Measurements from ENCODE around the gene TACSTD2.

Gene TACSTD2

GRCh38 chr1:58551186-58552140, 25.6 kb downstream of the TACSTD2 start:
- TF ChIP-seq GATA2 (IDR thresholded peaks at IDR 0.05; ENCODE audit: low read depth, low read length) (no peak), GATA3 (IDR thresholded peaks at IDR 0.05; ENCODE audit: low read depth, low read length) (no peak)

GRCh38 chr1:58548371-58548770, 28.7 kb downstream of the TACSTD2 start:
- TF ChIP-seq GATA3 (IDR thresholded peaks at IDR 0.05; ENCODE audit: low read depth, low read length) = no peak
- TF ChIP-seq GATA2 (IDR thresholded peaks at IDR 0.05; ENCODE audit: low read depth, low read length) = no peak

- no peak for TF ChIP-seq GATA2 (IDR thresholded peaks at IDR 0.05; ENCODE audit: low read depth, low read length)
- TF ChIP-seq GATA3 (IDR thresholded peaks at IDR 0.05; ENCODE audit: low read depth, low read length) = no peak
Measured at GRCh38 chr1:58546520-58547308, 30.3 kb downstream of the TACSTD2 start, which contains the start of gene OMA1. TSS of gene OMA1 (minus strand) at chr1:58546726. CDS start at chr1:58539294, 7,432 bp downstream.

DNA sequence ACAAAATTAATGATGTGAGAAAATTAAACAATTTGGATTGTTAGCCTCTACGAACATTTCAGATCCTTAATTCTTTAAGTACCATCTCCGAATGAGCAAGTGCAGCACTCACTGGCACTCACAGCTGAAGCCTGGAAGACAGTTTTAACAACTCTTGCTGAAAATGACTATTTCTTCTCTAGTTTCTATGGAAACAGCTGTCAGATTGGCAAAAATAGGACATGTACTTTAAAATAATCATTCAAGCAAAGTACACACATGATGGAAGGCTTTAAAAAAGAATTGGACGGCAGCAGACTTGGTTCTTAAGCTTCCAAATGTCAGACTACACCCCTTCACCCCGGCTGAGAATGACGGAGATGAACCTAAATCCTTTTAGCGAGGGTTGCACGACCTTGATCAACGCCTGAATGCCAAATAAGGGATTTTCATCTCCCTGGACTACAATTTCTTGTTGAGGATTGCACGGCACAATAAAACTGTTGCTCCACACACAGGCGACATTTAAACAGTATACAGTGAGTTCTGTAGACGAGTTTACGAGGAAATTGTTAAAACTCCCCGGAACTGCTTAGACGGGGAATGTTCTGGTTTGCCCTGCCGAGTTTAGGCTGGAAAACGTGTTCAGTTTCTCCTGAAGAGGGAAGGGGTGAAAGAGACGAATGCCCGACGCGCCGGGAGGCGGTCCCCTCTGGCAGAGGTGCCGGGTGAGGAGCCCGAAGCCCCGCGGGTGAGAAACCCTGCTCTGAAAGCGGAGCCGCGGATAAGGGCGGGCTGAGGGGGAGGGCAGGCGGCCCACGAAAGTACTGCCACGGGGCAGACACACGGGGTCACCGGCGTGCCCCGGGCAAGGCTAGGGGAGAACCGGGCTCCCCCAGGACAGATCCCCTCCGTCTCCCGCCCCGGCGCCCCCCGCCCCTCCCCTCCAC, 31.2 kb downstream of the TACSTD2 start:
- no peak for TF ChIP-seq GATA3 (IDR thresholded peaks at IDR 0.05; ENCODE audit: low read depth, low read length)

DNA sequence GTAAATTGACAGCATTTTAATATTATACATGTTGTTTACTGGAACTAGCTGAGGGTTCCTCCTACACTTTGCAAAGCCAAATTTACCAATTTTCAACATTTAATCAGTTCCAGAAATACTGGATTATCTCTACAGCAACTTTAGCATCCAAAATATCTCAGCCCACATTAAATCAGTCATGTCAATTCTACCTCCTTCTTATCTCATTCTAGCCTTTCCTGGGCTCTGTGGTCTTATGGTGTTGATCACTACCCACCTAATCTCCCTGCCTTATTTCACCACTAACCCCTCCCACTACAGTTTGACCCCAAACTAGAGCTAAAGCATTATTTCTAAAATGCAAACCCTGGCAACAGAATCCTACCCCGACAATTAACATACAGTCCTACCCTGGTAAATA, 33.8 kb downstream of the TACSTD2 start:
- no peak for TF ChIP-seq GATA3 (IDR thresholded peaks at IDR 0.05; ENCODE audit: low read depth, low read length)
- TF ChIP-seq GATA2 (IDR thresholded peaks at IDR 0.05; ENCODE audit: low read depth, low read length) = no peak

DNA sequence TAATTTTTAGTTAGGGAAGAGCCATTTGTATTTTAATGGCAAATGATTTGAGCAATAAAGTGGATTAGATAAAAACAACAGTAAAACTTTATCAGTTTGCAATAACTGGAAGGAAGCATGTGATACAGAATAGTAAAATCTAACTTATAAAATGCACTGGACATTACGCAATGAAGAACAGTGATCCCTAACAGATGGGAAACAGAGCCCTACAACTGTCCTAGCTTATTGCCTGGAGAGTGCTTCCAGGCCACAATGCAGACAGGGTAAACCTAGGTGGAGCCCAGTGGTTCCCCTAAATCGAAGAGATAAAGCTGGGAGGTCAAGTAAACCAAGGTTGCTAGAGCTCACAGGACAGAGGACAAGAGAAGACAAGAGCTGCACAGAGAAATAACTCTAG, 37.5 kb downstream of the TACSTD2 start:
- TF ChIP-seq GATA3 (IDR thresholded peaks at IDR 0.05; ENCODE audit: low read depth, low read length) (no peak), GATA2 (IDR thresholded peaks at IDR 0.05; ENCODE audit: low read depth, low read length) (no peak)

DNA sequence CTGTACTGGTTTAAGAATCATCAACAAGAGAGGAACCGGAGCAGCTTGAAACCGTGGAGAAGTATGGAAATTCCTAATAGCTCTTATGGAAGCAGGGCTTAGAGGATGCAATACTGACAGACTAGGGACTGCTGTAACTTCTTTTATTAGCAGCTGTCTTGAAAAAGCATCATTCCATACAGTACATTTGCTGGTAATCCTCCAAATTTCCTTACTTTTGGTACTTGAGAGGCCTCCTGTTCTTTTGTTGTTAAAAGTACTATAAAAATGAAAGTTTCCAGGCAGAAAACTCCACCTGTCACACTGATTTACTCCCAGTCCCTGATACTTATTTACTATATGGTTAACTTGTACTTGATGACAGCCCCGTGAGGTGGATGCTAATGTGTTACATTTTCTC, 38.2 kb downstream of the TACSTD2 start:
- TF ChIP-seq GATA3 (IDR thresholded peaks at IDR 0.05; ENCODE audit: low read depth, low read length) (no peak), GATA2 (IDR thresholded peaks at IDR 0.05; ENCODE audit: low read depth, low read length) (no peak)

GRCh38 chr1:58529284-58529683, 47.8 kb downstream of the TACSTD2 start:
- TF ChIP-seq GATA3 (IDR thresholded peaks at IDR 0.05; ENCODE audit: low read depth, low read length) (no peak), GATA2 (IDR thresholded peaks at IDR 0.05; ENCODE audit: low read depth, low read length) (no peak)

- TF ChIP-seq GATA3 (IDR thresholded peaks at IDR 0.05; ENCODE audit: low read depth, low read length) = no peak
Measured at GRCh38 chr1:58528518-58528917, 48.5 kb downstream of the TACSTD2 start.
